ENCODE data around the gene STIM1. TPM values are rescaled to one million over a fixed set of nuclear protein-coding genes. Genes with fewer than 3 reads are reported as not detected.

Gene STIM1
- total RNA-seq, 1 donor from 2014 or later, result 9.6 TPM

DNA sequence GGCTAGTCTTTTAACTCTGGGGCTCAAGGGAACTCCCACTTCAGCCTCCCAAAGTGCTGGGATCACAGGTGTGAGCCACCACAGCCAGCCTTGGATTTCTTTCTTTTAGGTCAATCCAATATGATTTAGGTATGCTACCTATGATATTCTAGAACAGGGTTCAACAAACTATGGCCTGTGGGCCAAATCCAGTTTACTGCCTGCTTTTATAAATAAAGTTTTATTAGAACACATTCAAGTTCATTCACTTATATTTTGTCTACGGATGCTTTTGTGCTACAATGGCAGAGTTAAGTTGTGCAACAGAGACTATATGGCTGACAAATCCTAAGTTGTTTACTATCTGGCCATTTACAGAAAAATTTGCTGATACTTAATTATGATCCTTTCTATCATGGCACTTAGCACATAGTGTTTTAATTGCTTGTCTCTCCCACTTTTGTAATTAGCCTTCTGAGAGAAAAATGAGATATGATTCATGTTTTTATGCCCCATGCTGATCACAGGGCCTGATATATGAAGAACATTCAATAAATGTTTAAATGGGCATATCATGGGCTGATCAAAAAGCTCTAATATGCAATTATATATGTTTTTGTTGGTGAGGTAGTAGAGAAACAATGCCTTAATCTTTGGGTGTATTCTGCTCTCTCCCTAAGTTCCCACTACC lies 109.6 kb downstream of the STIM1 start:
- no peaks in the 10 kb centered on the region for H3K4me1 Mint-ChIP-seq (ENCODE audit: low read depth, unreplicated experiment)
- H3K27ac Mint-ChIP-seq (ENCODE audit: unreplicated experiment), result no peak overlapping the region
- no peak overlapping the region for H3K4me3 Mint-ChIP-seq (ENCODE audit: unreplicated experiment)
- H3K36me3 Mint-ChIP-seq (ENCODE audit: unreplicated experiment), result no peaks in the 10 kb centered on the region
- DNase-seq, result no peak
- peaks cover 2% of the 10 kb centered on the region for H3K27me3 Mint-ChIP-seq (ENCODE audit: unreplicated experiment)
- TF ChIP-seq, protein P1, sequence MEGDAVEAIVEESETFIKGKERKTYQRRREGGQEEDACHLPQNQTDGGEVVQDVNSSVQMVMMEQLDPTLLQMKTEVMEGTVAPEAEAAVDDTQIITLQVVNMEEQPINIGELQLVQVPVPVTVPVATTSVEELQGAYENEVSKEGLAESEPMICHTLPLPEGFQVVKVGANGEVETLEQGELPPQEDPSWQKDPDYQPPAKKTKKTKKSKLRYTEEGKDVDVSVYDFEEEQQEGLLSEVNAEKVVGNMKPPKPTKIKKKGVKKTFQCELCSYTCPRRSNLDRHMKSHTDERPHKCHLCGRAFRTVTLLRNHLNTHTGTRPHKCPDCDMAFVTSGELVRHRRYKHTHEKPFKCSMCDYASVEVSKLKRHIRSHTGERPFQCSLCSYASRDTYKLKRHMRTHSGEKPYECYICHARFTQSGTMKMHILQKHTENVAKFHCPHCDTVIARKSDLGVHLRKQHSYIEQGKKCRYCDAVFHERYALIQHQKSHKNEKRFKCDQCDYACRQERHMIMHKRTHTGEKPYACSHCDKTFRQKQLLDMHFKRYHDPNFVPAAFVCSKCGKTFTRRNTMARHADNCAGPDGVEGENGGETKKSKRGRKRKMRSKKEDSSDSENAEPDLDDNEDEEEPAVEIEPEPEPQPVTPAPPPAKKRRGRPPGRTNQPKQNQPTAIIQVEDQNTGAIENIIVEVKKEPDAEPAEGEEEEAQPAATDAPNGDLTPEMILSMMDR (IDR thresholded peaks at IDR 0.05; ENCODE audit: partially characterized antibody, unreplicated experiment), result no peak
- no peaks in the 10 kb centered on the region for H3K9me3 Mint-ChIP-seq (ENCODE audit: unreplicated experiment)

DNA sequence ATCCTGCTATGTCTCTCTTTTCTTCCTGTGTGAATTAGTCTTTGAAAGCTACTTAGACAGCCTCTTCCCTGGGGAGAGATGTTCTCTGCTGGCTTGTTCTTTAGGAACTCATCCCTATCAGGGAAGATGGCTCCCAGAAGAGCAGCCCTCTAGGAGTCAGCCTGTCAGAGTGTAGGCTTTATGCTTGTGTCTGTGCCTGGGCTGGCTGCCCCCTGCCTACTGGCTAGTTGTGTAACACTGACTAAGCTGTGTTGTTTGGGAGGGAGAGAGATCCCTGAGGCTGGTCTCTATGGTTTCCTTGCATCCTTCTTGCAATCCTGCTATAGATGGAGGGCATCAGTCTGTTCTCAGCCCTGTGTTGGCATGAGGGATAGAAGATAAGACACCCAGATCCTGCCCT lies 112.2 kb downstream of the STIM1 start:
- H3K27ac Mint-ChIP-seq (ENCODE audit: unreplicated experiment), result no peak overlapping the region
- no peaks in the 10 kb centered on the region for H3K36me3 Mint-ChIP-seq (ENCODE audit: unreplicated experiment)
- DNase-seq, result no peak
- H3K27me3 Mint-ChIP-seq (ENCODE audit: unreplicated experiment), result no peaks in the 10 kb centered on the region
- no peak overlapping the region for H3K4me3 Mint-ChIP-seq (ENCODE audit: unreplicated experiment)
- TF ChIP-seq, protein P1 (IDR thresholded peaks at IDR 0.05; ENCODE audit: partially characterized antibody, unreplicated experiment), result no peak
- H3K4me1 Mint-ChIP-seq (ENCODE audit: low read depth, unreplicated experiment), result no peaks in the 10 kb centered on the region
- H3K9me3 Mint-ChIP-seq (ENCODE audit: unreplicated experiment), result no peaks in the 10 kb centered on the region

DNA sequence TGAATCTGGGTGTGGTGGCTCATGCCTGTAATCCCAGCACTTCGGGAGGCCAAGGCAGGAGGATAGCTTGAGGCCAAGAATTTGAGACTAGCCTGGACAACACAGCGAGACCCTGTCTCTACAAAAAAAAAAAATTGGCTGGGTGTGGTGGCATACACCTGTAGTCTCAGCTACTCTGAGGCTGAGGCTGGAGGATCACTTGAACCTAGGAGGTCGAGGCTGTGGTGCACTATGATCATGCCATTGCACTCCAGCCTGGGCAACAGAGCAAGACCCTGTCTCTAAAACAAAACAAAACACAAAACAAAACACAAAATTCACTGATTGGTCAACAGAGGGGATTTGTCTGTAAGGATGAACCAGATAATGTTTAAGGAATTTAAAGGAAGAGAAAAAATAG lies 113.7 kb downstream of the STIM1 start:
- no peaks in the 10 kb centered on the region for H3K36me3 Mint-ChIP-seq (ENCODE audit: unreplicated experiment)
- no peak overlapping the region for H3K4me3 Mint-ChIP-seq (ENCODE audit: unreplicated experiment)
- H3K4me1 Mint-ChIP-seq (ENCODE audit: low read depth, unreplicated experiment), result no peaks in the 10 kb centered on the region
- H3K9me3 Mint-ChIP-seq (ENCODE audit: unreplicated experiment), result no peaks in the 10 kb centered on the region
- no peak overlapping the region for H3K27ac Mint-ChIP-seq (ENCODE audit: unreplicated experiment)
- no peak for DNase-seq
- peaks cover 2% of the 10 kb centered on the region for H3K27me3 Mint-ChIP-seq (ENCODE audit: unreplicated experiment)
- TF ChIP-seq, protein P1 (IDR thresholded peaks at IDR 0.05; ENCODE audit: partially characterized antibody, unreplicated experiment), result no peak

DNA sequence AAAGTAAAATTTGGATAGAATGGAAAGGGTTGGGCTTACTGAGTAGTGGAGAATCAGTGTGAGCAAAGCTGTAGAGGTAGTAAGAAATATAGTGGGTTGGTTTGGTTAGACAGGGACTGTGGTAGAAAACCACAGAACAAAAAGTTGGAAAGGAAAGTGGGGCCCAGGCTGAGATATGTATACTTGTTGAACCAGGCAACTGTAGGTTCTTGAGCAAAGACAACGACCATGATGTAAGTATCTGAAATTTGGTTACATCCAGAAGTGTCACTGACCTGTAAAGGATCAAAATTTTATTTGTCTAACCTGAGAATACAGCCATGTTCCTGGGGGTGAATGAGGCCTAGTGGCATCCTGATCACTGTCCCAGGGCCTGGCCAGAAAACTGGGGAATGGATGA lies 114.1 kb downstream of the STIM1 start:
- Mint-ChIP-seq H3K9me3 (ENCODE audit: unreplicated experiment) (no peaks in the 10 kb centered on the region), H3K36me3 (ENCODE audit: unreplicated experiment) (no peaks in the 10 kb centered on the region), H3K27me3 (ENCODE audit: unreplicated experiment) (peaks cover 2% of the 10 kb centered on the region), H3K4me1 (ENCODE audit: low read depth, unreplicated experiment) (no peaks in the 10 kb centered on the region), H3K4me3 (ENCODE audit: unreplicated experiment) (no peak overlapping the region), H3K27ac (ENCODE audit: unreplicated experiment) (no peak overlapping the region)
- TF ChIP-seq, protein P1 (IDR thresholded peaks at IDR 0.05; ENCODE audit: partially characterized antibody, unreplicated experiment), result no peak
- no peak for DNase-seq

DNA sequence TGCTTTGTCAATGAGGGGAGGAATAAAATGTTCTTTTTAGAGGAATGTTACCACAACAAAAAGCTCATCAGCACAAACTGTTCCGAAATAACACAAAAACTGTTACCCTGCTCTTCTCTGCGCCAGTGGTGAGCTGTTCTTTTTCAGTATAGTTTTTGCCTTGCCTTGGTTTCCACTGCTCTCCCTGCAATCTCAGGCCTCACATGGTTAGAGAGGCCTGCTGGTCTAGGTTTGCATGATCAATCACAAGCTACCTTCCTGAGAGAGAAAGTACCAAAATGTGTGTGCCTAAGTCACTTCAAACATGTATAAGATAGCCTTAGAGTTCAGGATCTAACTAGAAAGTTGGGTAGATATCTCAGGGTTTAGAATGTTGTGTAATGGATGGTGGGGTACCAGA lies 114.6 kb downstream of the STIM1 start:
- Mint-ChIP-seq H3K9me3 (ENCODE audit: unreplicated experiment) (no peaks in the 10 kb centered on the region), H3K27ac (ENCODE audit: unreplicated experiment) (no peak overlapping the region), H3K4me3 (ENCODE audit: unreplicated experiment) (no peak overlapping the region), H3K27me3 (ENCODE audit: unreplicated experiment) (peaks cover 2% of the 10 kb centered on the region), H3K36me3 (ENCODE audit: unreplicated experiment) (no peaks in the 10 kb centered on the region), H3K4me1 (ENCODE audit: low read depth, unreplicated experiment) (no peaks in the 10 kb centered on the region)
- DNase-seq, result no peak
- TF ChIP-seq, protein P1 (IDR thresholded peaks at IDR 0.05; ENCODE audit: partially characterized antibody, unreplicated experiment), result no peak
